Neural cell (in vitro differentiated cells): ENCODE results near the gene PLXDC1. TPM values are rescaled to one million over a fixed set of nuclear protein-coding genes. Genes with fewer than 3 reads are reported as not detected.

ENCODE experiments used
- H2AFZ ChIP-seq: fragments of 200-600, 300-800 bp; sonication (generic), shearing (Covaris generic); 2 replicates; pipeline ENCODE4 v1.6.0; 2014; ENCODE audit warnings: low read depth, mild to moderate bottlenecking, antibody characterized with exemption, low read length, moderate library complexity
- H3F3A ChIP-seq: fragments of 200-600 bp; shearing (Covaris generic); 2 replicates; pipeline ENCODE4 v1.6.1; 2016; ENCODE audit warnings: mild to moderate bottlenecking, moderate library complexity, mixed read lengths, antibody characterized with exemption, low read length; ENCODE audit not compliant: insufficient read depth, poor library complexity, severe bottlenecking
- H3K27ac ChIP-seq: fragments of 200-600, 300-800 bp; sonication (generic), shearing (Covaris generic); 2 replicates; pipeline ENCODE4 v1.5.1; 2014; ENCODE audit warnings: mild to moderate bottlenecking, low read length, moderate library complexity
- H3K27me3 ChIP-seq: fragments of 300-800, 200-600 bp; sonication (generic), shearing (Covaris generic); 2 replicates; pipeline ENCODE4 v1.6.0; 2014; ENCODE audit warnings: mild to moderate bottlenecking, low read depth, low read length, moderate library complexity; ENCODE audit not compliant: insufficient read depth
- H3K36me3 ChIP-seq: fragments of 300-800, 200-600 bp; sonication (generic), shearing (Covaris generic); 2 replicates; pipeline ENCODE4 v1.5.1; 2014; ENCODE audit warnings: mild to moderate bottlenecking, antibody characterized with exemption, low read length, moderate library complexity; ENCODE audit not compliant: insufficient read depth
- H3K4me2 ChIP-seq: fragments of 300-800, 200-600 bp; sonication (generic), shearing (Covaris generic); 2 replicates; pipeline ENCODE4 v1.6.0; 2014; ENCODE audit warnings: mild to moderate bottlenecking, low read length
- H3K4me3 ChIP-seq: fragments of 300-800, 200-600 bp; sonication (generic), shearing (Covaris generic); 2 replicates; pipeline ENCODE4 v1.5.1; 2014; ENCODE audit warnings: mild to moderate bottlenecking, low read length, moderate library complexity
- H3K79me2 ChIP-seq: fragments of 200-600 bp; shearing (Covaris generic); replicated peaks from 2 replicates; pipeline ENCODE4 v1.6.0; 2014; ENCODE audit warnings: mild to moderate bottlenecking, low read length, moderate library complexity; ENCODE audit not compliant: insufficient read depth
- H3K9ac ChIP-seq: fragments of 300-800, 200-600 bp; sonication (generic), shearing (Covaris generic); 2 replicates; pipeline ENCODE4 v1.6.1; 2016; ENCODE audit warnings: mild to moderate bottlenecking, low read length, mixed read lengths
- H3K9me2 ChIP-seq: fragments of 200-600 bp; shearing (Covaris generic); 2 replicates; pipeline ENCODE4 v1.6.1; 2016; ENCODE audit warnings: mild to moderate bottlenecking, low read length, mixed read lengths; ENCODE audit not compliant: insufficient read depth
- H3K9me3 ChIP-seq: fragments of 200-600, 300-800 bp; sonication (generic), shearing (Covaris generic); 2 replicates; pipeline ENCODE4 v1.6.1; 2016; ENCODE audit warnings: mild to moderate bottlenecking, mixed run types, low read length, moderate library complexity, mixed read lengths
- H4K20me1 ChIP-seq: fragments of 200-600 bp; shearing (Covaris generic); 2 replicates; pipeline ENCODE4 v1.6.1; 2016; ENCODE audit warnings: mild to moderate bottlenecking, mixed run types; ENCODE audit not compliant: insufficient read depth
- EP300 ChIP-seq: fragments of 450-650 bp; conservative IDR thresholded peaks from 2 replicates; pipeline ENCODE4 v1.6.1; 2014; ENCODE audit warnings: antibody characterized with exemption, mild to moderate bottlenecking, moderate library complexity; ENCODE audit not compliant: poor library complexity, severe bottlenecking
- EZH2 ChIP-seq: fragments of 200-600, 300-800 bp; shearing (Covaris generic), sonication (generic); IDR thresholded peaks from 2 replicates; pipeline ENCODE4 v1.6.1; 2014; ENCODE audit warnings: antibody characterized with exemption, low read length, borderline replicate concordance, mild to moderate bottlenecking; ENCODE audit not compliant: insufficient read depth, poor library complexity, severe bottlenecking
- MXI1 ChIP-seq: fragments of 450-650 bp; conservative IDR thresholded peaks from 2 replicates; pipeline ENCODE4 v1.6.1; 2014; ENCODE audit warnings: antibody characterized with exemption, mild to moderate bottlenecking; ENCODE audit not compliant: poor library complexity, severe bottlenecking
- POLR2AphosphoS5 ChIP-seq: IDR thresholded peaks from 2 replicates; pipeline ENCODE4 v1.6.1; 2012
- RAD21 ChIP-seq: fragments of 450-650 bp; conservative IDR thresholded peaks from 2 replicates; pipeline ENCODE4 v1.6.1; 2014; ENCODE audit warnings: antibody characterized with exemption, mild to moderate bottlenecking, moderate library complexity
- SMC3 ChIP-seq: fragments of 450-650 bp; conservative IDR thresholded peaks from 2 replicates; pipeline ENCODE4 v1.6.1; 2014; ENCODE audit warnings: antibody characterized with exemption, mild to moderate bottlenecking, moderate library complexity; ENCODE audit not compliant: poor library complexity
- TAF1 ChIP-seq: IDR thresholded peaks from 2 replicates; pipeline ENCODE4 v1.6.1; 2012; ENCODE audit warnings: low read depth
- polyA plus RNA-seq: library from polyadenylated mRNA; depleted of rRNA; stranded (reverse); fragments of >200 nt; gene quantifications from 2 replicates; pipeline ENCODE4 v1.2.3, GENCODE V29; 2014
- TF ChIP-seq, protein P1 (sequence below): fragments of 450-650 bp; IDR thresholded peaks from 2 replicates; pipeline ENCODE4 v1.5.1; 2014; ENCODE audit warnings: antibody characterized with exemption, mild to moderate bottlenecking, moderate library complexity; ENCODE audit not compliant: poor library complexity, severe bottlenecking
- TF ChIP-seq, protein P2 (sequence below): IDR thresholded peaks from 2 replicates; pipeline ENCODE4 v1.6.1; 2012; ENCODE audit warnings: borderline replicate concordance

Gene PLXDC1
- polyA plus RNA-seq, 1 donor from 2014 or later: 10.0 TPM

DNA sequence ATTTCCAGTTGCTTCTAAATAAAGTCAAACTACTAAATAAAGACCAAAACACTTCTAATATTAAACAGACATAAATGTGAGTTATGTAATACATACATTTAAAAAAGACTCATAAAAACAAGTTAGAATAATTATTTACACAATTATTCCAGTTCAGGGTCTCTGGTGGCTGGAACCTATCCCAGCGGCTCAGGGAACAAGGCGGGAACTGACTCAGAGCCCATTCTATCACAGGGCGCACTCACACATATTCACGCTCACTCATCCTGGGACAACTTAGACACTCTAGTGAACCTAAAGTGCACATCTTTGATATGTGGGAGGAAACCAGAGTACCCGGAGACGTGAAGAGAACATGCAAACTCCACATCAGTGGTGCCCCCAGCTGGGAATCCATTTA lies 25.0 kb downstream of the PLXDC1 start:
- Histone ChIP-seq H3K4me2 (no peak overlapping the region), H4K20me1 (no peaks in the 10 kb centered on the region), H3K9me2 (no peaks in the 10 kb centered on the region), H3K27ac (no peak overlapping the region), H2AFZ (no peak overlapping the region), H3K9me3 (no peaks in the 10 kb centered on the region), H3K9ac (no peak overlapping the region), H3F3A (no peaks in the 10 kb centered on the region), H3K36me3 (no peaks in the 10 kb centered on the region), H3K79me2 (no peaks in the 10 kb centered on the region), H3K27me3 (no peaks in the 10 kb centered on the region), H3K4me3 (no peak overlapping the region)
- TF ChIP-seq SMC3: no peak

DNA sequence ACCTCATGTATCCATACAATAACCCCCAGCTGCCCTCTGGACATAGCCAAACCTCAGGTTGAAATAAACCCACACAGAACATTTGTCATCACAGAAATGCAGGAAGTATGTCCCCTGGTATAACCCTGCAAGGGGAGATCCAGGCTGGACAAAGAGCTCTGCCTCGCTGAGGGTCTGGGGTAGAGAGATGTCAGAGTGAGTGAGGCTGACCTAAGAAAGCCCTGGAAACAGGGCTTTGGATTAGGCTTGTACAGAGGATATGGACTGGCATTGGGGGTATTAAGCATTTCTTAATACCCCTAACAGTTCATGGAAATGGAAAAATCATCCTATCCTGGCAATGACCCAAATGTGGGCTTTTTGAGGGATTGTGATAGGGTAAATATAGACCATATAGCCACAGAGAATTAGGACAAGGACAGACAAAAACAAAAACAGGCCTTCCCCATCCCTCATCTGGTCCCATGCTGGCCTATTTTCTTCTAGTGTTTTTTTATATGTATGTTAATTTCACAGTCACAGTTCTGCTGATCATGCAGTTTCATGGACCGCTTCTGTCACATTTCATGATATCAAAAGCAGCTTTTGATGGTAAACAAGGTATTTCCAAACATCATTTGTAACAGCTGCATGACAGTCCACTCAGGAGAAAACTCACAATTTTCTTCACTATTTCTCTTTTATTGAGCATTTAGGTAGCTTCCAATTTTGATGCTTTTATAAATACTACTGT lies 26.1 kb downstream of the PLXDC1 start:
- no peak overlapping the region for H3K4me3 ChIP-seq
- H3K79me2 ChIP-seq: no peaks in the 10 kb centered on the region
- no peak overlapping the region for H3K9ac ChIP-seq
- no peak overlapping the region for H3K4me2 ChIP-seq
- no peaks in the 10 kb centered on the region for H4K20me1 ChIP-seq
- H2AFZ ChIP-seq: no peak overlapping the region
- no peaks in the 10 kb centered on the region for H3K27me3 ChIP-seq
- no peaks in the 10 kb centered on the region for H3K9me2 ChIP-seq
- no peaks in the 10 kb centered on the region for H3K9me3 ChIP-seq
- H3K36me3 ChIP-seq: no peaks in the 10 kb centered on the region
- no peak for TF ChIP-seq MXI1
- TF ChIP-seq EP300: no peak
- TF ChIP-seq, protein P1, sequence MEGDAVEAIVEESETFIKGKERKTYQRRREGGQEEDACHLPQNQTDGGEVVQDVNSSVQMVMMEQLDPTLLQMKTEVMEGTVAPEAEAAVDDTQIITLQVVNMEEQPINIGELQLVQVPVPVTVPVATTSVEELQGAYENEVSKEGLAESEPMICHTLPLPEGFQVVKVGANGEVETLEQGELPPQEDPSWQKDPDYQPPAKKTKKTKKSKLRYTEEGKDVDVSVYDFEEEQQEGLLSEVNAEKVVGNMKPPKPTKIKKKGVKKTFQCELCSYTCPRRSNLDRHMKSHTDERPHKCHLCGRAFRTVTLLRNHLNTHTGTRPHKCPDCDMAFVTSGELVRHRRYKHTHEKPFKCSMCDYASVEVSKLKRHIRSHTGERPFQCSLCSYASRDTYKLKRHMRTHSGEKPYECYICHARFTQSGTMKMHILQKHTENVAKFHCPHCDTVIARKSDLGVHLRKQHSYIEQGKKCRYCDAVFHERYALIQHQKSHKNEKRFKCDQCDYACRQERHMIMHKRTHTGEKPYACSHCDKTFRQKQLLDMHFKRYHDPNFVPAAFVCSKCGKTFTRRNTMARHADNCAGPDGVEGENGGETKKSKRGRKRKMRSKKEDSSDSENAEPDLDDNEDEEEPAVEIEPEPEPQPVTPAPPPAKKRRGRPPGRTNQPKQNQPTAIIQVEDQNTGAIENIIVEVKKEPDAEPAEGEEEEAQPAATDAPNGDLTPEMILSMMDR: no peak
- no peak for TF ChIP-seq EZH2
- no peak for TF ChIP-seq SMC3
- TF ChIP-seq RAD21: no peak
- TF ChIP-seq POLR2AphosphoS5: no peak
- TF ChIP-seq, protein P2, sequence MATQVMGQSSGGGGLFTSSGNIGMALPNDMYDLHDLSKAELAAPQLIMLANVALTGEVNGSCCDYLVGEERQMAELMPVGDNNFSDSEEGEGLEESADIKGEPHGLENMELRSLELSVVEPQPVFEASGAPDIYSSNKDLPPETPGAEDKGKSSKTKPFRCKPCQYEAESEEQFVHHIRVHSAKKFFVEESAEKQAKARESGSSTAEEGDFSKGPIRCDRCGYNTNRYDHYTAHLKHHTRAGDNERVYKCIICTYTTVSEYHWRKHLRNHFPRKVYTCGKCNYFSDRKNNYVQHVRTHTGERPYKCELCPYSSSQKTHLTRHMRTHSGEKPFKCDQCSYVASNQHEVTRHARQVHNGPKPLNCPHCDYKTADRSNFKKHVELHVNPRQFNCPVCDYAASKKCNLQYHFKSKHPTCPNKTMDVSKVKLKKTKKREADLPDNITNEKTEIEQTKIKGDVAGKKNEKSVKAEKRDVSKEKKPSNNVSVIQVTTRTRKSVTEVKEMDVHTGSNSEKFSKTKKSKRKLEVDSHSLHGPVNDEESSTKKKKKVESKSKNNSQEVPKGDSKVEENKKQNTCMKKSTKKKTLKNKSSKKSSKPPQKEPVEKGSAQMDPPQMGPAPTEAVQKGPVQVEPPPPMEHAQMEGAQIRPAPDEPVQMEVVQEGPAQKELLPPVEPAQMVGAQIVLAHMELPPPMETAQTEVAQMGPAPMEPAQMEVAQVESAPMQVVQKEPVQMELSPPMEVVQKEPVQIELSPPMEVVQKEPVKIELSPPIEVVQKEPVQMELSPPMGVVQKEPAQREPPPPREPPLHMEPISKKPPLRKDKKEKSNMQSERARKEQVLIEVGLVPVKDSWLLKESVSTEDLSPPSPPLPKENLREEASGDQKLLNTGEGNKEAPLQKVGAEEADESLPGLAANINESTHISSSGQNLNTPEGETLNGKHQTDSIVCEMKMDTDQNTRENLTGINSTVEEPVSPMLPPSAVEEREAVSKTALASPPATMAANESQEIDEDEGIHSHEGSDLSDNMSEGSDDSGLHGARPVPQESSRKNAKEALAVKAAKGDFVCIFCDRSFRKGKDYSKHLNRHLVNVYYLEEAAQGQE: no peak
- TF ChIP-seq TAF1: no peak
- H3F3A ChIP-seq: no peaks in the 10 kb centered on the region
- H3K27ac ChIP-seq: no peak overlapping the region
